DLD1 (cell line): Measurements from ENCODE around the gene CCL26.
"Not testable (repeated sequence)": the region's sequence is repeated elsewhere in the genome, so short reads cannot be mapped to it uniquely, and the experiment has no call there.

Experiments used
- in situ Hi-C: cut with HindIII; loops from 2 replicates; pipeline ENCODE4 v1.10.0; 2017; ENCODE audit warnings: low sequenced_read_pairs

CCL26 gene

GRCh38 chr7:75793676-75794075, 21.7 kb upstream of the CCL26 start:
- in situ Hi-C loops, result no loop called here

GRCh38 chr7:75792567-75792966, 20.6 kb upstream of the CCL26 start:
- in situ Hi-C loops, result not testable (repeated sequence)

GRCh38 chr7:75789361-75789924, 17.4 kb upstream of the CCL26 start:
- in situ Hi-C loops, result no loop called here

- in situ Hi-C loops, result not testable (repeated sequence)
Observed at GRCh38 chr7:75788154-75788847, 16.3 kb upstream of the CCL26 start.

GRCh38 chr7:75783058-75783457, 11.0 kb upstream of the CCL26 start:
- in situ Hi-C loops, result not testable (repeated sequence)

GRCh38 chr7:75780647-75781273, 8.7 kb upstream of the CCL26 start:
- in situ Hi-C loops, result not testable (repeated sequence)

GRCh38 chr7:75779516-75779915, 7.5 kb upstream of the CCL26 start:
- in situ Hi-C loops, result not testable (repeated sequence)

- in situ Hi-C loops, result not testable (repeated sequence)
Observed at GRCh38 chr7:75779035-75779434, 7.0 kb upstream of the CCL26 start.

GRCh38 chr7:75776295-75776971, 4.4 kb upstream of the CCL26 start:
- in situ Hi-C loops, result no loop called here

- in situ Hi-C loops, result loop anchor here (25.0 kb wide), 1 partner anchor 187 kb away; no protein-coding TSS in a partner anchor
Observed at GRCh38 chr7:75773958-75774357, 1.9 kb upstream of the CCL26 start.

GRCh38 chr7:75771224-75771623, 787 bp downstream of the CCL26 start:
- in situ Hi-C loops, result loop anchor here (25.0 kb wide), 1 partner anchor 184 kb away; no protein-coding TSS in a partner anchor

- in situ Hi-C loops, result loop anchor here (25.0 kb wide), 1 partner anchor 175 kb away; no protein-coding TSS in a partner anchor
Observed at GRCh38 chr7:75762350-75762917, 9.6 kb downstream of the CCL26 start.

GRCh38 chr7:75761801-75762200, 10.2 kb downstream of the CCL26 start:
- in situ Hi-C loops, result loop anchor here (25.0 kb wide), 1 partner anchor 174 kb away; no protein-coding TSS in a partner anchor

GRCh38 chr7:75758491-75758890, 13.5 kb downstream of the CCL26 start:
- in situ Hi-C loops, result loop anchor here (25.0 kb wide), 1 partner anchor 171 kb away; no protein-coding TSS in a partner anchor

- in situ Hi-C loops, result loop anchor here (25.0 kb wide), 1 partner anchor 171 kb away; no protein-coding TSS in a partner anchor
Observed at GRCh38 chr7:75757860-75758259, 14.2 kb downstream of the CCL26 start.

- in situ Hi-C loops, result loop anchor here (25.0 kb wide), 1 partner anchor 170 kb away; no protein-coding TSS in a partner anchor
Observed at GRCh38 chr7:75756991-75757676, 14.9 kb downstream of the CCL26 start.

GRCh38 chr7:75756206-75756990, 15.6 kb downstream of the CCL26 start:
- in situ Hi-C loops, result loop anchor here (25.0 kb wide), 1 partner anchor 169 kb away; no protein-coding TSS in a partner anchor

GRCh38 chr7:75743455-75743859, 28.6 kb downstream of the CCL26 start:
- in situ Hi-C loops, result no loop called here

- in situ Hi-C loops, result no loop called here
Observed at GRCh38 chr7:75740846-75741497, 31.0 kb downstream of the CCL26 start.
